B cell (primary cell): ENCODE data around the gene TMEM150C.

Experiments
- CTCF ChIP-seq: fragments of 200-600 bp; IDR thresholded peaks from one replicate; pipeline ENCODE4 v1.8.0; 2022; ENCODE audit warnings: antibody characterized with exemption, mild to moderate bottlenecking
- EZH2 ChIP-seq: IDR thresholded peaks from 2 replicates; pipeline ENCODE4 v1.6.1; 2012; ENCODE audit warnings: borderline replicate concordance, low read depth, mild to moderate bottlenecking, moderate library complexity, low read length; ENCODE audit not compliant: insufficient read depth, poor library complexity, severe bottlenecking

GRCh38 chr4:82515705-82516104, 46.1 kb downstream of the TMEM150C start:
- TF ChIP-seq CTCF (no peak), EZH2 (no peak)
